ENCODE results near the gene KLHL12.

- no peak for TF ChIP-seq EP300 (IDR thresholded peaks at IDR 0.05)
- TF ChIP-seq, protein P1, sequence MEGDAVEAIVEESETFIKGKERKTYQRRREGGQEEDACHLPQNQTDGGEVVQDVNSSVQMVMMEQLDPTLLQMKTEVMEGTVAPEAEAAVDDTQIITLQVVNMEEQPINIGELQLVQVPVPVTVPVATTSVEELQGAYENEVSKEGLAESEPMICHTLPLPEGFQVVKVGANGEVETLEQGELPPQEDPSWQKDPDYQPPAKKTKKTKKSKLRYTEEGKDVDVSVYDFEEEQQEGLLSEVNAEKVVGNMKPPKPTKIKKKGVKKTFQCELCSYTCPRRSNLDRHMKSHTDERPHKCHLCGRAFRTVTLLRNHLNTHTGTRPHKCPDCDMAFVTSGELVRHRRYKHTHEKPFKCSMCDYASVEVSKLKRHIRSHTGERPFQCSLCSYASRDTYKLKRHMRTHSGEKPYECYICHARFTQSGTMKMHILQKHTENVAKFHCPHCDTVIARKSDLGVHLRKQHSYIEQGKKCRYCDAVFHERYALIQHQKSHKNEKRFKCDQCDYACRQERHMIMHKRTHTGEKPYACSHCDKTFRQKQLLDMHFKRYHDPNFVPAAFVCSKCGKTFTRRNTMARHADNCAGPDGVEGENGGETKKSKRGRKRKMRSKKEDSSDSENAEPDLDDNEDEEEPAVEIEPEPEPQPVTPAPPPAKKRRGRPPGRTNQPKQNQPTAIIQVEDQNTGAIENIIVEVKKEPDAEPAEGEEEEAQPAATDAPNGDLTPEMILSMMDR (IDR thresholded peaks at IDR 0.05), result no peak
Measured at GRCh38 chr1:202940561-202940960, 13.5 kb upstream of the KLHL12 start.

Measured in tibial nerve (tissue), 4 donors.